Measurements from ENCODE around the gene ACOT12. TPM values are rescaled to one million over a fixed set of nuclear protein-coding genes. Genes with fewer than 3 reads are reported as not detected.
"Not testable (repeated sequence)": the region's sequence is repeated elsewhere in the genome, so short reads cannot be mapped to it uniquely, and the experiment has no call there.

ACOT12 gene
- total RNA-seq, 2 donors from 2014 or later = not detected

DNA sequence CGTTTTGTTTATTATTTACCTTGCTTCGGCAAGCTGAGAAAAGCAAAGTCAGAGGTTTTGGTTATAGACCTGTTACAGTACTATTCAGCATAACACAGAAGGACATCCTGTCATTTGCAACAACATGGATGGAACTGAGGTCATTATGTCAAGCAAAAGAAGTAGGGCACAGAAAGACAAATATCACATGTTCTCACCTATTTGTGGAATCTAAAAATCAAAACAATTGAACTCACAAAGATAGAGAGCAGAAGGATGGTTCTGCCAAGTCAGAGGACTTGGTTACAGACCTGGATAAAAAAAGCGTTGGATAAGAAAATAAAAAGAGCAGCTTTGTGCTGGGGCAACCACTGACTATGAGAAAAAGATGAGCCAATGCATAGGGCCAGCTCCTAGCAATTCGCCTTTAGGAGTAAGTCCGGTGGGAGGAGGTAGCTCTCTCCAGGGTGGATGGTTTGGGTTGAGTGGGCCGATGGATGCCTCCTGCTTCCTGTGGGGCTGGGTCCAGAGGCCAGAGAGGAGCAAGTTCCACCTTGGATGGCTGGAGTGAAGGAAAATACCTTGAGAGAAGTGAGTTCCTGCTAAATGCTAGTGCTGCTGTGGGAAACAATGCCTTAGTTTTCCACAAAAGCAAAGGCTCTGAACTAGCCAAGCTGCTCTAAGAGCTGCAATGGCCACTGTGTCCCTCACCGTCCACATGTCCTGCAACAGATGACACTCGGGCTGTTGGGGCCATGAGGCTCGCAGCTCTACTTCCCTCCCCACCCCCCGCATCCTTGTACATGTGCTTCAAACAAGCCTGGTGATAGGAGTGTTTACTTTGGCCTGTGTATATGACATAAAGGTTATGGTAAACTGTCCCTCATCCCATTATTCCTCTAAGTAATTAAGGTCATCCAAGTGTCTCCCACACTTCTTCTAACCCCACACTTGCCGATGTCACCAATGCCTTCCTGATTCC lies 38.4 kb downstream of the ACOT12 start:
- intact Hi-C loops (cut with DNase I, micrococcal nuclease) = no loop called here
- ATAC-seq (no peak), DNase-seq (no peak)

DNA sequence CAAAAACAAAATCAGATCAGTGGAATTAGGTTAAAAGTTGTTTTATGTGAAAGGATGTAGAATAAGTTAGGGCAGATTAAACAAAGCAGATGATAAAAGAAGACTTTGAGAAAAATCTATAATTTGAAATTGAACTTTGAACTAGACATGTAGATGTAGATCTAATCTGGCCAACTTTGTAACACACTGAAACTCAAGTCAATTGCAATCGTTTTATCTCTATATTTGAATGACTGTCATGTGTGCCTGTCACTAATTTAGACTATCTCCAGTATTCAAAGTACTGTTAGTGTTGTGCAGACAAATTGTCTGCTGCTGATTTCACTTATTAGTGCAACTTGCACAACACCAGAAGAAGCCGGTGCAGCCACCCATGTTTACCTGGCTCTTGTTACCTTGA lies 39.8 kb downstream of the ACOT12 start:
- ATAC-seq = no peak
- DNase-seq = no peak

DNA sequence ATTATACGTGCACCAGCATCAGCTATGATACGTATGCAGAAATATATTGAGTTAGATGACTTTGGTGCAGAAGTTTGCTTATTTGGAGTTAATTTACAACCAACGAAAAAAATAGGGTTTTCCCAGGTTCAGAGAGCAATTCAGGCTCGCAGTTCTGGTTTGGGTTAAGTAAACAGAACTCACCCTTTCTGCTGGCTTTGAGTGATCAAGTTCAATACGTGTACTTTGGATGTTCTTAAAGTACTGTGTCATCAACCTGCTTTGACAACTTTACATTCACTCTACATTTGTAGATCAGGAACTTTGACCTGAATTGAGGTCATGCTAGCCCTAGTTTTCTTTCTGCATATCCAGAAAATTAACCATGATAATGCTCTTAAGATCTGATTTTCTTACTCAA lies 40.7 kb downstream of the ACOT12 start:
- DNase-seq = no peak
- ATAC-seq = peak; percentile 95

More for the DNA sequence above, 39.8 kb downstream of the ACOT12 start:
- intact Hi-C loops (cut with DNase I, micrococcal nuclease) = no loop called here

DNA sequence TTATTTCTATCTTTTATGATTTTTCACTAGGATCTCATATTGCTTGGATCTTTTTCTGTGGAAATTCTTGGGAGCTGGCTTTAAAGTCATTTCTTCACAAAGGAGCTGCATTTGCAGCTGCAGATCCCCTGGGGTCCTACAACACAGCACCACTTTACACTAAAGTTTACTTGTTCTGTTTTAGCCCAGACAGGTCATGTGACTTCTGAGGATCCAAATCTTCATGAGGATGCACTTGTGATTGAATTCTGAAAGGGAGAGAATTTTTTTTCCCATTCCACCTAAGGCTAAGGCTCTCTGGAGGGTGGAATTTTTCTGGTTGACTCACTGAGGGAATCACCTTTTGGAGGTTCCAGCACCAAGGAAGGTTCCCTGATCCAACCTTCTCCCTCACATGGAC lies 43.4 kb downstream of the ACOT12 start:
- intact Hi-C loops (cut with DNase I, micrococcal nuclease) = no loop called here
- ATAC-seq = no peak

More for the DNA sequence above, 40.7 kb downstream of the ACOT12 start:
- intact Hi-C loops (cut with DNase I, micrococcal nuclease) = no loop called here

DNA sequence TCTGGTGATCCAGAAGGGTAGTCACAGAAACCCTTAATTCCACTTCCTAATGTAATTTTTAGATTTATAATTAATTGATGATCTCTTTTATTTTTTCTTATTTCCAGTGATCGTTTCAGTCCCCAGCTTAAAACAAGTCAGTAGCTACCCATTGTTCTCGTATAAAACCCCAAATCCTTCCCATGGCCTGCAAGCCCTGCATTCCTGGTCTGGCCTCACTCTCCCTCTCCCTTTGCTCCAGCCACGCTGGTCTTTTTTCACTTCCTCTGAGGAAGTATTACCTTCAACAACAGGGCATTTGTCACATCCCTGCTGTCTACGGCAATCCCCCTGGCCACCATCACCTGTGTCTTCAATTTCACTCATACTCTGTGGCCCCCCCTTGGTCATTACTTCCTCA lies 44.8 kb downstream of the ACOT12 start:
- intact Hi-C loops (cut with DNase I, micrococcal nuclease) = no loop called here
- DNase-seq (no peak), ATAC-seq (no peak)

More for the DNA sequence above, 43.4 kb downstream of the ACOT12 start:
- no peak for DNase-seq

DNA sequence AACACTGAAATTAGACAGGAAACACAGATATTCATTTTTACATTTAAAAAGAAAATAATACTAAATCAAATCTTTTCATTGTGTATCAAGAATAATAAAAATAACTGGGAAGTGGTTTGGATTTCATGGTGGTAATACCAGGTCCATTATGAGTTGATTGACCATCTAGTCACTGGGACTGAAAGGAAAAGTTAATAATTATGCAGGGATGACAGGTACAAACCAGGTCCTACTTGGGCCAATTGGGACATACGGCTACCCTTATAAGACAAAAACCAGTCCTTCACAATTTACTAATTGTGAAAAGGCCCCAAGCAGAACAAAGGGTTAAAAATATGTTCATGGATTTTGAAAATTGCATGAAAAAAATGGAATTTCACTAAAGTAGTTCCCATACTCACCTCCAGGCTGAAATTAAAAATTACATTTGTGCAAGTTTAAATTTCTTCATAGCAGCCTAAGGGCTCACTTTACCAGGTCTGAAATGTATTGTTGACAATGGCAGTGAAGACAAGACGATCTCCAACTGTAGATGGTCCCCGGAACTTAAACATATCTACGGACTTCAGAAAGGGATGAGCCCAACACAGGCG lies 48.4 kb downstream of the ACOT12 start:
- DNase-seq = no peak
- ATAC-seq = no peak
- intact Hi-C loops (cut with DNase I, micrococcal nuclease) = no loop called here

DNA sequence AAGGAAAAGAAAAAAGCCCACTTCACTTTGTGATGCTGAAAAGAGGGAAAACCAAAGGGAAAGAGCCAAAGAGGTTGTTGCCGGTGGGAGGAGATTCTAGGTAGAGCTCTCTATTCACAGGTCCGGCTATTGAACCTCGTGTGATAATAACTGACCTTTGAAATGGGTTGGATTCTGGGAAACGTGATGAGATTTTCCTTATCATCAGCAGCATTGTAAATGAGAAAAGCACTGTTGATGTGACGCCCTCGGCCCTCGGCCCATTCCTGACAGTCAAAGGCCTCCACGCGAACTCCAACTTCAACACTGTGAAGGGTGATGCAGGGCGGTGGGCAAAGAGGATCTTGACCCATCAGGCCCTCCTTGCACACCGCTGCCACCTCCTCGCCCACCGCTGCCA lies 49.2 kb downstream of the ACOT12 start:
- intact Hi-C loops (cut with DNase I, micrococcal nuclease) = no loop called here
- DNase-seq (no peak), ATAC-seq (no peak)

DNA sequence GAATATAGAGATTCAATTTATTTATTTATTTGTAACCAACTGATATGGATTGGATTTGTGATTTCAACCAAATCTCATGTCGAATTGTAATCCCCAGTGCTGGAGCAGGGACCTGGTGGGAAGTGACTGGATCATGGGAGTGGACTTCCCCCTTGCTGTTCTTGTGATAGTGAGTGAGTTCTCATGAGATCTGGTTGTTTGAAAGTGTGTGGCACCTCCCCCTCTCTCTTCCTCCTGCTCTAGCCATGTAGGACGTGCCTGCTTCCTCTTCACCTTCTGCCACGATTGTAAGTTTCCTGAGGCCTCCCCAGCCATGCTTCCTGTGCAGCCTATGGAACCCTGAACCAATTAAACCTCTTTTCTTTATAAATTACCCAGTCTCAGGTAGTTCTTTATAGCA lies 55.7 kb downstream of the ACOT12 start:
- DNase-seq; ATAC-seq; intact Hi-C loops (cut with DNase I, micrococcal nuclease): not testable (repeated sequence)

DNA sequence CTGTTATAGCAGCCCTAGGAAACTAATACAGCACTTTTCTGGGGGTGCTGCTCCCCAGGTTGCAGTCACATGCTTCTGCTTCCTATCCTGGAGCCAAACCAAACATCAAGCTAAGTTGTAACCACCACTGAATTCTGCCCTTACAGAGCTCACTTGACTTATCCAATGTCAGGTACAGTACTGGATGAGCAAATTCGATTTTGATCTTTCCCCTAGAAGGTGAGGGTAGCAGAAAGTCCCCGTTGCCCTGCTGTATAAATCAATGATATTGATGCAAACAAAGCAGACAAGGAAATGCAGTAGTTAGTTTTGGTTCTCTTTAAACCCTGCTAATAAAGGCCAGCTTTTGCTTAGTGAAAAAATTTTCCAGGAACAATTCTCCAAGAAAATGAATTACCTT lies 56.1 kb downstream of the ACOT12 start:
- DNase-seq (no peak), ATAC-seq (no peak)
- intact Hi-C loops (cut with DNase I, micrococcal nuclease) = no loop called here

DNA sequence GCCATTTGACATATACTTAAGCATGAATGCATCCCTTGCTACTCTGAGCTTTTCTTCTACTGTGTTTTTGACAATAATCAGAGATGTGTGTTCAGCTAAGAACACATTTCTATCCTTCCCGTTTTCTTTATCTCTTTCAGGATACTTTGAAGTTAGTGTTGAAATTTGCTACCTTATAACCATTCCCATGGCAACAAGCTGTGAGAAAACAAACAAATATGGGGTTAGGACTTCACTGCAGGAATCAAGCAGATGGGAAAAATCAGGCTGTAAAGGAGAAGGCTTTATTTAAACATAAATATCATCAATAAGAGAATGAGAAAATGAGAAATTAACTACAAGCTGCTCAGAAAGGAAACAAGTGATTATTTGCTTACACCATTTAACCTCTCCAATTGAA lies 57.4 kb downstream of the ACOT12 start:
- intact Hi-C loops (cut with DNase I, micrococcal nuclease) = no loop called here
- ATAC-seq (no peak), DNase-seq (no peak)

DNA sequence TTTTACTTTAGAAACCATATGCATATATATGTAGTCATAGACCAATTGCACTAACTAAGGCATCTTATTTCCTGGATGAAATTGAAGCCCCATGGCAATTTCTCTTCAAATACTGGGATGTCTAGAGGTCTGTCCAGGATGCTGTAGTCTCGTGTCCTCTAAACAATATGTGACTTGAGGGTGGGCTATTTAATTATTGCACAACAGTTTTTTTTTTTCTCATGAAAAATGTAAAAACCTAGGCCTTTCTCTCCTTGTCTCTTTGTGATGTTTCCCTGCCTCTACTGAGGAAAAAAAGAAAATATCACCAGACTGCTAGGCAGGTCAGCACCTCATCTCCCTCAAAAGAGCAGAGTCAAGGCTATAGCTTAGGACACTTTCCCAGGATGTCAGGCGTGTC lies 58.0 kb downstream of the ACOT12 start:
- intact Hi-C loops (cut with DNase I, micrococcal nuclease) = no loop called here
- DNase-seq (no peak), ATAC-seq (no peak)

DNA sequence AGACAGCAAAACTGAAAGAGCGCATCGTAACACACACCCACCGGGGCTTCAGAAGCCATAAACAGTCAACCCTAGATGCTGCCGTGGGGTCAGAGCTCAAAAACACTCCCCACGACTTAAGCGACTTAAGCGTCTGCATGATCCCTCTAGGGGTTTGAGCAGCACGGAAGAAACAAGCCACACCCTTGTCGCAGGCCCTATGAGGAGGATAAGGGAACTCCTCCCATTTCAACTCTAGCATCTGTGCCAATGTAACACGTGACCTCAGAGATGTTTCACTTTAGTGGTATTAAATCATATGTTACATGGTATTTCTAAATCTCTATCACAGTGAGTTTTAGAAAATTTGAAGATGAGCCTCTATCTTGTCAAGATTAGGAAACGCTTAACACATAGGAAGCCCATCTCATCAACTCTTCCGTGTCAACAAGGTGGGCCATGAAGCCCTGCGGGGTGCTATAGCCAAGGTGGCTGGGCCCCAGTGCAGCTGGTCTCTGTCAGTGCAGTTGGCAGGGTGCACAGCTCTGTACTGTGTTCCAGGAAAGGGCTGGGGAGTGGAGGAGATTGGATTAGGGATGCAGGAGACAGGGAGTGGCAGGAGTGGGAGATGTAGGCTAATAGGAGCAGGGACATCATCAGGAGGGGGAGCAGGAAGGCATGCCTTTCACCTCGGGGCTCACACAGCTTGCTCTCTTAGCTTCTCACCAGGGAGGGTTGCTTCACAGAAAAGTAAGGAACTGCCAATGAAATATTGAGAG lies 59.5 kb downstream of the ACOT12 start:
- ATAC-seq (no peak), DNase-seq (no peak)
- intact Hi-C loops (cut with DNase I, micrococcal nuclease) = no loop called here

DNA sequence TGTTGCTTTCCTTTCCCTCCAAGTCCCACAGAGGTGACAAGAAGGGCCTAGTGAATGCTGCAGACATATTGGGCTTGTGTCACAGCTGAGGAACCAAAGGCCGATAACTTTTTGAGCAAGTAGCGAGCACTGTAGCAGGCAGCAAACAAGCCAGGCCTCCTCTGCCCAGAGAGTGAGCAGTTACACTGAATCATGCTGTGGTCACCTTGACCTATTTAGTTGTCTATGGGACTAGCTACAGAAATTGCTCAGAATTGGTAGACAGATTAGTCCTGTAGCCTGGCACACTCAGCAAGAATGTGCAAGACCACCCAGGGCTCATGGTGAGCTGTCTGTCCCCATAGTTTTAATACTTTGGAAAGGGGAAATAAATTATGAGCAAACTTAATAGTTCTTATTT lies 67.4 kb downstream of the ACOT12 start:
- intact Hi-C loops (cut with DNase I, micrococcal nuclease) = no loop called here
- DNase-seq = no peak
- ATAC-seq = no peak

DNA sequence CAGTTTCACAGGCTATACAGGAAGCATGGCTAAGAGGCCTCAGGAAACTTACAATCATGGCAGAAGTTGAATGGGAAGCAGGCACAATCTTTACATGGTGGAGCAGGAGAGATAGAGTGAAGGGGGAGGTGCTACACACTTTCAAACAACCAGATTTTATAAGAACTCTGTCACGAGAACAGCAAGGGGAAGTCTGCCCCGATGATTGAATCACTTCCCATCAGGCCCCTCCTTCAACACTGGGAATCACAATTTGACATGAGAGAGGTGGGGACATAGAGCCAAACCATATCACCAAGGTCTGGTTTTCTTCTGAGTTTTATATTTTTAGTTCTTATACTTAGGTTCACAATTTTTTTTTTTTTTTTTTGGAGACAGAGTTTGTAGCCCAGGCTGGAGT lies 76.4 kb downstream of the ACOT12 start:
- intact Hi-C loops (cut with DNase I, micrococcal nuclease) = no loop called here
- ATAC-seq (no peak), DNase-seq (no peak)

DNA sequence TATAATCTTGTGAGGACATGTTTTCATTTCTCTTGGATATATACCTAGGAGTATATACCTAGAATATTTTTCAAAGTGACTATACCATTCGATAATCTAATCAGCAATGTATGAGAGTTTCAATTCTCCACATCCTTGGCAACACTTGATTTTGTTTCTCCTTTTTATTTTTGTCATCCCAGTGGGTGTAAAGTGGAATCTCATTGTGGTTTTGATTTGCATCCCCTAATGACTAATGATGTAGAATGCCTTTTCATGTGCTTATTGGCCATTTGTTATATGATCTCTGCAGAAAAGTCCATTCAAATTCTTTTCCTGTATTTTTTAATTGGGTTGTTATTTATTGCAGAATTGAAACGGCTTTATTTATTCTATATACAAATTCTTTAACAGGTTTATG lies 77.4 kb downstream of the ACOT12 start:
- intact Hi-C loops (cut with DNase I, micrococcal nuclease) = no loop called here
- ATAC-seq = no peak
- DNase-seq = no peak

DNA sequence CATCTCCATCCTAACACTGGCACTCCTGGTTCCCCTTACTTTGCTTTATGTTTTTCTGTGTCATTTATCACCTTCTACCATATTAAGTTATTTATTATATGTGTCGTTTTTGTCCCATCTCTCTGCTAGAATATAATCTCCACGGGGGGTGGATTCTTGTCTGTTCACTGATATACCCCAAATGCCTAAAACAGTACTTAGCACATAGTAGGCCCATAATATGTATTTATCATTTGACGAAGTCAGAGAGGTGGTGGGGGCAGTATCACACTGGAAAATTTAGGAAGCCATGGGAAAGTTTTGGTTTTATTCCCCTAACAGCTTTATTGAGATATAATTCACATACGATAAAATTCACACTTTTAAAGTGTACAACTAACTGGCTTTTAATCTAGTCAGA lies 78.1 kb downstream of the ACOT12 start:
- no peak for DNase-seq
- ATAC-seq = no peak
- intact Hi-C loops (cut with DNase I, micrococcal nuclease) = no loop called here

DNA sequence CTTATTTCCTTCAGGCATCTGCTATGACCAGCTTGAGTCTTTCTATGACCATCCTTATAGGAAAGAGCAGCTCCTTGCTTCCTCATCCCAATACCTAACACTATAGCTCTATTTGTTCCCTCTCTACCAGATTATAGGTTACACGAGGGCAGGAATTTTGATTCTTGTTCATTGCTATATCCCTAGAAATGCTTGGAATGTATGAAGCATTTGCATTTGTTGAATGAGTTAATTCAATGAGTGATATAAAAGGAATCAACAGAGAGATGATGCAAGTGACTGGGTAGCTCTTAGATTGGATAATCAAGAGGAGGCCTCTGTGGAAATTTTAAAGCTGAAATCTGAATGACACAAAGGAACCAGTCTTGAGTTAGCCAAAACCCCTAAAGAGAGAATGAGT lies 78.6 kb downstream of the ACOT12 start:
- intact Hi-C loops (cut with DNase I, micrococcal nuclease) = no loop called here
- DNase-seq (no peak), ATAC-seq (no peak)

DNA sequence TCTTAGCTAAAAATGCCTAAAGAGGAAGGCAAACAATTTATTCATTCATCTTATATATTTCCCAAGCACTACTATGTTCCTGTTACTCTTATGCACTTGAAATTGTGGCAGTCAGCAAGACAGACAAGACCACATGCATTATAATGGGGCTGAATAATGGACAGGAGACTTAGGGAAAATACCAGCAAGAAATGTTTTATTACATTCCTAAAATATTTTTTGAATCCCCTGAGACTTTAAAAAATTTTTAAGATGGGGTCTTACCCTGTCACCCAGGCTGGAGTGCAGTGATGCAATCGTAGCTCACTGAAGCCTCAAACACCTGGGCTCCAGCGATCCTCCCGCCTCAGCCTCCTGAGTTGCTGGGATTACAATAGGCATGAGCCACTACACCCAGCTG lies 79.4 kb downstream of the ACOT12 start:
- no peak for ATAC-seq
- intact Hi-C loops (cut with DNase I, micrococcal nuclease) = no loop called here

DNA sequence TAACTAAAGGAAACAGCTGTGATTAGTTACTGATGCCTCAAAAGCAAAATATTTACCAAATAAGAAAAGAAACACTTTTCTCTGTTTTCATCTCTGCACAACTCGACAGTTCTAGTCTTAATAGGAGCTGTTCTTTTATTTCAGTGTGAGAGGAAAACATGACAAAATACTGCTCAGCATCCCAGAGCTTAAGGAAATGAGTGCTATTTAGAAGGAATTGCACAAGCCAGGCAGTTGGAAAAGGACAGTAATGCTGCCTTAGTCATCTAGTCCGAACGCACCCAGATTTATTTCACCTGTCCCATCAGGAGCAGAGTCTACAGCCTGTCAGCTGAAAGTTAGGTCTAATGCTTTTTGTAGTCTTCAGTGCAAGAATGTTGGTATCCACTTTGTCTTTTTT lies 80.2 kb downstream of the ACOT12 start:
- no peak for ATAC-seq
- no peak for DNase-seq
- intact Hi-C loops (cut with DNase I, micrococcal nuclease) = no loop called here

More for the DNA sequence above, 79.4 kb downstream of the ACOT12 start:
- no peak for DNase-seq

DNA sequence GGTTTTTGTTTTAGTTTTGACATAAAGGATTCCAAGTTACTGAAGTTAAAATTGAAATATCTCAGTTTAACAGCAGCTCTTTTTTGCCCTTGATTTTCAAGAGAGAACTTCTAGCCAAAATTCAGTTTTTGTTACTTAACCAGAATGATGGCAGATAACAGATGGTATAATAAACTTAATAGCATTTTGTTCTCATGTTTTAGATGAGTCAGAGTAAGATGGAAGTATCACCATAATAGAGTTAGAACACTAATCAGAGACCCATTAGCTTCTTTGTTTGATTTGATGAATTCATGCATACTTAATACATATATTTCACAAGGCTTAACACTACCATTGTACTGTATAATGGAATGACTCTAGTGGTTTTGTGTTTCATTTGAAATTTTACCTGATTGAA lies 80.7 kb downstream of the ACOT12 start:
- intact Hi-C loops (cut with DNase I, micrococcal nuclease) = no loop called here
- no peak for ATAC-seq
- no peak for DNase-seq

All from left colon (tissue), 2 donors.